AG04449 (cell line): ENCODE data around the gene RAD51AP1.

Experiments
- CTCF ChIA-PET: fragments of 350-600 bp; formaldehyde crosslinking; extraction: SDS; loops from one replicate; lab custom pipeline; 2021; ENCODE audit warnings: antibody characterized with exemption; lab: Yijun Ruan, JAX
- POLR2A ChIA-PET: fragments of 400-600, 350-600 bp; formaldehyde crosslinking; extraction: SDS; loops from one replicate; lab custom pipeline; 2020; ENCODE audit warnings: antibody characterized with exemption, inconsistent platforms; lab: Yijun Ruan, JAX
- DNase-seq: peaks from one replicate; pipeline ENCODE4 v3.0.0-alpha.2; 2010; ENCODE audit warnings: low read depth, low spot score
- H3K4me3 ChIP-seq: 2 replicates; pipeline ENCODE4 v1.5.1; 2011; ENCODE audit warnings: low read depth, mild to moderate bottlenecking, control low read depth, low read length
- CTCF ChIP-seq: IDR thresholded peaks from one replicate; pipeline ENCODE4 v1.5.1; 2011; ENCODE audit warnings: mild to moderate bottlenecking, moderate library complexity, low read length, control low read depth, inconsistent platforms; ENCODE audit not compliant: insufficient read depth; ENCODE audit errors: missing control alignments

The RAD51AP1 gene

GRCh38 chr12:4557586-4557985 is 18.9 kb downstream of the RAD51AP1 start:
- ChIA-PET CTCF (no interaction called here), POLR2A (no interaction called here)
- DNase-seq = no peak
- TF ChIP-seq CTCF = no peak
- H3K4me3 ChIP-seq = no peak overlapping the region

GRCh38 chr12:4558171-4558570 is 19.5 kb downstream of the RAD51AP1 start:
- H3K4me3 ChIP-seq = no peak overlapping the region
- TF ChIP-seq CTCF = no peak
- ChIA-PET CTCF (interaction anchor here (2.9 kb wide), 1 partner anchor 47 kb away, joined by 9 read pairs; no protein-coding TSS in a partner anchor), POLR2A (no interaction called here)
- DNase-seq = no peak

GRCh38 chr12:4562034-4562657 is 23.5 kb downstream of the RAD51AP1 start, which contains the start of gene DYRK4:
DYRK4 (plus strand) TSS chr12:4562208; CDS start chr12:4562246, 38 bp downstream.
- no peak for TF ChIP-seq CTCF
- POLR2A ChIA-PET = no interaction called here
- DNase-seq = no peak
- CTCF ChIA-PET = no interaction called here
- H3K4me3 ChIP-seq = peak within 1 kb of the TSS; percentile 53

GRCh38 chr12:4563336-4563735 is 24.6 kb downstream of the RAD51AP1 start:
- POLR2A ChIA-PET = no interaction called here
- no peak overlapping the region for H3K4me3 ChIP-seq
- no peak for TF ChIP-seq CTCF
- CTCF ChIA-PET = interaction anchor here (2.3 kb wide), 1 partner anchor 195 kb away, joined by 8 read pairs; no protein-coding TSS in a partner anchor
- no peak for DNase-seq

GRCh38 chr12:4564818-4565217 is 26.1 kb downstream of the RAD51AP1 start:
- POLR2A ChIA-PET = no interaction called here
- no peak for DNase-seq
- H3K4me3 ChIP-seq = no peak overlapping the region
- no peak for TF ChIP-seq CTCF
- CTCF ChIA-PET = interaction anchor here (2.3 kb wide), 1 partner anchor 193 kb away, joined by 8 read pairs; no protein-coding TSS in a partner anchor

GRCh38 chr12:4566474-4566873 is 27.8 kb downstream of the RAD51AP1 start:
- POLR2A ChIA-PET = no interaction called here
- CTCF ChIA-PET = no interaction called here
- no peak for DNase-seq
- no peak overlapping the region for H3K4me3 ChIP-seq
- no peak for TF ChIP-seq CTCF
